Activated naive CD4-positive, alpha-beta T cell treated with anti-CD3 and anti-CD28 coated beads for 36 hours (primary cell): ENCODE measurements around the gene FOXP1. TPM values are rescaled to one million over a fixed set of nuclear protein-coding genes. Genes with fewer than 3 reads are reported as not detected.
"Not testable (repeated sequence)": the region's sequence is repeated elsewhere in the genome, so short reads cannot be mapped to it uniquely, and the experiment has no call there.

Source experiments
- CTCF ChIA-PET: fragments of 350-600 bp; sonication (Branson Sonifier 250); formaldehyde crosslinking; loops from one replicate; lab custom pipeline; 2021; ENCODE audit warnings: antibody characterized with exemption; lab: Charles Lee
- DNase-seq: peaks from one replicate; pipeline ENCODE4 v3.0.0-alpha.2; 2020
- H3K27ac Mint-ChIP-seq: one replicate; pipeline ENCODE4 v1.8.0; 2021; ENCODE audit warnings: mild to moderate bottlenecking, mixed read lengths
- H3K27me3 Mint-ChIP-seq: one replicate; pipeline ENCODE4 v1.8.0; 2021; ENCODE audit warnings: low read depth, mixed read lengths
- H3K36me3 Mint-ChIP-seq: one replicate; pipeline ENCODE4 v1.8.0; 2021; ENCODE audit warnings: low read depth, mixed read lengths
- H3K4me1 Mint-ChIP-seq: one replicate; pipeline ENCODE4 v1.8.0; 2021; ENCODE audit warnings: low read depth, mixed read lengths
- H3K4me3 Mint-ChIP-seq: one replicate; pipeline ENCODE4 v1.8.0; 2021; ENCODE audit warnings: mild to moderate bottlenecking, moderate library complexity, mixed read lengths
- H3K9me3 Mint-ChIP-seq: one replicate; pipeline ENCODE4 v1.8.0; 2021; ENCODE audit warnings: mixed read lengths
- intact Hi-C: fragments of 100-400 bp; cut with micrococcal nuclease; formaldehyde crosslinking; loops from one replicate; pipeline ENCODE4 v1.15.1; 2023
- total RNA-seq, 2 experiments: library from RNA; stranded (reverse); gene quantifications; one replicate each; pipeline ENCODE4 v1.2.3, GENCODE V29; 2021

The FOXP1 gene
- total RNA-seq, 2 experiments from 2014 or later, result 95.2 to 97.4 TPM

DNA sequence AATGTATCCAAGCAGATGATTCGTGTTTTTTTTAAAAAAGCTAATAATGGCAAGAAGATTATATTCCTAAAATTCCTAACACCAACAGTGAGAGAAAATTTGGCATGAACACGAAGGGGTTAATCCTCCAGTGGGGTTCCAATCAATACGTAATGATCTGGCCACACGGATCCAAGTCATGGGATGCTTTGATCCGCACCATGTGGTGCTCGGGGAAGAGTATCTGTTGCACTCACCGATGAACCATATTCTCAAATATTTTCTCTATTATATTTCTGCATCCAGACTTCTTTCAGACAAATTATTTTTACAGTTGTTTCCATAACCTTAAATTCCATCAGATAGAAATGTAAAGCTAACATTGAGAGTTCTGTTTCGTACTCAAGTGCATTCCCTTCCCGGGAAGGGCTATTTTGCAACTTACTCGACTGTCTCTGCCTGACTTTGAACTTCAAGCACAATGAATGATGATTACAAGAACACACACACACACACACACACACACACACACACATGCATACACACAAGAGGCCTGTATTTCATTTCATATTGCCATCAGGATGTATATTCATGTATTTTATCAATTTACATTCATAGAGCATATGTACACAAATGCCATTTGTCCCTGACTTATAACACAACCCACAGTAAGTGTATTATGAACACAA is 567.2 kb downstream of the FOXP1 start:
- H3K27ac Mint-ChIP-seq, result peak overlapping the region; percentile 41
- DNase-seq, result no peak
- peaks cover 15% of the 10 kb centered on the region for H3K9me3 Mint-ChIP-seq
- H3K27me3 Mint-ChIP-seq, result no peaks in the 10 kb centered on the region
- peaks cover 63% of the 10 kb centered on the region for H3K4me1 Mint-ChIP-seq
- H3K4me3 Mint-ChIP-seq, result no peak overlapping the region
- intact Hi-C loops, result no loop called here
- peaks cover 47% of the 10 kb centered on the region for H3K36me3 Mint-ChIP-seq
- CTCF ChIA-PET, result no interaction called here

DNA sequence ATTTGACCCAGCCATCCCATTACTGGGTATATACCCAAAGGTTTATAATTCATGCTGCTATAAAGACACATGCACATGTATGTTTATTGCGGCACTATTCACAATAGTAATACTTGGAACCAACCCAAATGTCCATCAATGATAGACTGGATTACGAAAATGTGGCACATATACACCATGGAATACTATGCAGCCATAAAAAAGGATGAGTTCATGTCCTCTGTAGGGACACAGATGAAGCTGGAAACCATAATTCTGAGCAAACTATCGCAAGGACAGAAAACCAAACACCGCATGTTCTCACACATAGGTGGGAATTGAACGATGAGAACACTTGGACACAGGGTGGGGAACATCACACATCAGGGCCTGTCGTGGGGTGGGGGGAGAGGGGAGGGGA is 568.9 kb downstream of the FOXP1 start:
- H3K27ac Mint-ChIP-seq, H3K27me3 Mint-ChIP-seq, H3K4me3 Mint-ChIP-seq, DNase-seq, CTCF ChIA-PET: not testable (repeated sequence)
- peaks cover 15% of the 10 kb centered on the region for H3K9me3 Mint-ChIP-seq
- peaks cover 66% of the 10 kb centered on the region for H3K4me1 Mint-ChIP-seq
- intact Hi-C loops, result loop anchor here (1.0 to 5.0 kb wide), 2 partner anchors 9 to 368 kb away; no protein-coding TSS in a partner anchor
- H3K36me3 Mint-ChIP-seq, result peaks cover 40% of the 10 kb centered on the region

DNA sequence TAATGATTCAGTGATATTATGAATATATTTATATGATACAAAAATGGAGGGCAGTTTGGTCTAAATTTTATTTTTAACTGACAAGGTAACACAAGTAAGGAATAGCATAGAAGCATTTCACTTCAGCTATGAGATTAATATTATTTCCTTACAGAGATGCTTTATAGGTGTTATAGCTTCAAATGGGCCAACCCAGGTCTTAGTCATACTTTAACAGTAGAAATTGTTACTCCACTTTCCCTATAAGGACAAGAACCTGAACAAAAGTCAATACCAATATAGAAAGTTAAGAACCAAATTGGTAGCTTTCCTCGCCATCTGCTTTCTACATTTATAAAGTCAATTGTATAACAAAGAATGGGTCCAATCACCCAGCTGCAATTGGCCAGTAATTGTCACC is 570.6 kb downstream of the FOXP1 start:
- DNase-seq, result no peak
- Mint-ChIP-seq H3K4me3 (no peak overlapping the region), H3K27me3 (no peaks in the 10 kb centered on the region), H3K9me3 (peaks cover 15% of the 10 kb centered on the region), H3K27ac (peak overlapping the region; percentile 61), H3K4me1 (peaks cover 69% of the 10 kb centered on the region), H3K36me3 (peaks cover 40% of the 10 kb centered on the region)
- intact Hi-C loops, result loop anchor here (5.0 kb wide), 1 partner anchor 369 kb away; no protein-coding TSS in a partner anchor
- CTCF ChIA-PET, result interaction anchor here (0.6 kb wide), 1 partner anchor 224 kb away, joined by 8 read pairs; no protein-coding TSS in a partner anchor

DNA sequence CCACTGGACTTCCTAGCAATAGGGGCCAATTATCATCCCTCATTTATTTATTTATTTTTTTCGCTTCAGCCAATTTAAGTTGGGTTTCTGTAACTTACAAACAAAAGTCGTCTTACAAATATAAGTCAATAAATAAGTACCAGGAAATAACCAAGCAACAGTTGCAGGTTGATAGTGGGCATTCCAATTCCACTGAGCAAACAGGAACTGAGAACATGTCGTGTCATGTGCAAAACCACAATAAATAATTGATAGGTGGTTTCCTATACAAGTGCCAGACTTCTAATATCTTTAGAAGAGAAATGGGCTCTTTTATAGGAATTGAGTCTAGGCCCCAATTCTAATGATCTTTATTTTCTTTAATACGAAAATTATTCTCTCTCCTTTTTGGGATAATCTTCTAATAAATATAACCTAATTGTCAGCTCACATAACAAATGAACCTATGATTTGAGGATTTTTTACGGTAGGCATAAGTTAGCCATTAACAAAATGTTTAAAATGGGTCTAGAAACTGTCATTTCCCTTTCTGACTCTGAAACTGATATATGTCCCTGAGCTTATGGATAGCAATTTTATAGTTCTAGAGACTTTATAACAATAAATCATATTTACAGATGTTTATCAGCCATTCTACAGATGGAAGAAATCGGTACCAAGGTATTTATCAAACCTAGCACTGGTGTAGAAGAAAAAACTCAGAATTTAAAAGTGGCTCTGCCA is 571.8 kb downstream of the FOXP1 start:
- H3K27me3 Mint-ChIP-seq, result no peaks in the 10 kb centered on the region
- H3K9me3 Mint-ChIP-seq, result peaks cover 15% of the 10 kb centered on the region
- peaks cover 74% of the 10 kb centered on the region for H3K4me1 Mint-ChIP-seq
- intact Hi-C loops, result loop anchor here (1.0 to 5.0 kb wide), 9 partner anchors 29 to 479 kb away; no protein-coding TSS in a partner anchor
- H3K27ac Mint-ChIP-seq, result peak overlapping the region; percentile 93
- peaks cover 42% of the 10 kb centered on the region for H3K36me3 Mint-ChIP-seq
- H3K4me3 Mint-ChIP-seq, result peak overlapping the region; percentile 37
- no peak for DNase-seq
- CTCF ChIA-PET, result interaction anchor here (0.8 kb wide), 1 partner anchor 218 kb away, joined by 3 read pairs; no protein-coding TSS in a partner anchor

DNA sequence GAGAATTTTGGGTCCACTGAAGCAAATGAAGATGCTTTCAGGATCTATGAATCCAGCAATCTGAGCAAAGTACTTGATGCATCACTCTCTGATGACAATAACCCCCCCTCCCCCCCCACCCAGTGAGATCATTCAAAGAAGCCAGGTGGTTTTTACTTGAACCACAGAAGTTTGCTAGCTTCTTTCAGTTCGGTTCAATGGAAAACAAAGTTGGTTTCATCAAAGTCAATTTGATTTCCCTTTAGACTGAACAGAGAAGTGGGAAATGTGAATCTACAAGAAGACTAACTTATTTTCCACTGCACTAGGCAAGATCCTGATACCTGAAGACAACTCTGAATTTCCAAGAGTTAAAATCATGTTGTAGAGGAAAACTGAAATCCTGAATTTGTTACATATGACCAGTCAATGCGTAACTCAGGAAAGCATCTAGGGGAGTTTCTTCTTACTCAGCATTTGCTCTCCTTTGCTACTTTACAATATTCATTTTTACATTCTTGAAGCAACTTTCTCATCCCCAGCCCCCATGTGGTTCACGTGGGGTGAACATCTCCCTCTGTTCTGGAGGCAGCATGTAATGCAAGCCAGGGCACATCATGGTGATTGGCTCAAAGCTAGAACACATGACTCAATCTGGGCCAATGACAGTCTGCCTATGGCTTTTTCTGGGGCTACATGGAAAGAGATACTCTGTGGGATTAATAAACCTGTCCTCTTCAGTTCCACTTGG is 572.6 kb downstream of the FOXP1 start:
- H3K27ac Mint-ChIP-seq, result peak overlapping the region; percentile 93
- H3K9me3 Mint-ChIP-seq, result peaks cover 15% of the 10 kb centered on the region
- intact Hi-C loops, result loop anchor here (1.0 to 5.0 kb wide), 14 partner anchors 21 to 573 kb away; no protein-coding TSS in a partner anchor
- H3K36me3 Mint-ChIP-seq, result peaks cover 34% of the 10 kb centered on the region
- peaks cover 75% of the 10 kb centered on the region for H3K4me1 Mint-ChIP-seq
- CTCF ChIA-PET, result interaction anchor here (0.8 to 1.0 kb wide), 2 partner anchors 77 to 219 kb away, joined by 3 read pairs; no protein-coding TSS in a partner anchor
- H3K4me3 Mint-ChIP-seq, result peak overlapping the region; percentile 37
- no peaks in the 10 kb centered on the region for H3K27me3 Mint-ChIP-seq
- peak; percentile 89 for DNase-seq

DNA sequence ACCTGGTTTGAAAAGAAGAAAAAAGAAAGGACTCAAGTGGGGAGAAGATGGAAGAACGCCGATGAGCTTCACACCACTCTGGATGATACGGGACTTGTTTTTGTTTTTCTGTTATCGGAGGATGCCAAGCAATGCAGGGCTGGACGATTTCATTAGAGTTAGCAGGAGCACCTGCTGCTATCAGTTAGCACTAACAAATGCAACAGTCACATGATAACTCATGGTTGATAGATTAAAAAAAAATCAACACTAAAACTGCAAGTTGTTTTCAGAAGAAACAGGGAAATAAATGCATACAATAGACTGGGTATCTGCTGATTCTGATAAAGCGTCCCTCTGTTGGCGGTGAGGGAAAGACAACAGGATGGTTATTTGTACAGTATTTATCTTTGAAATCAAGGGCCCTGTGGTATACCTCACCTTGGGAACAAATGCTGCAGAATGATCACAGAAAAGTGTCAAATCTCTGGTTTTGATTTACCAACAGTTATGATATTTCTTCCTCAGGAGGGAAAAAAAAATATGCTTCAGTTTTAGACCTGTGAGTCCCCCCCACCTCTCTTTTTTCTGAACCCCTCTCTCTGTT is 575.1 kb downstream of the FOXP1 start:
- intact Hi-C loops, result loop anchor here (5.0 kb wide), 3 partner anchors 456 to 644 kb away; no protein-coding TSS in a partner anchor
- no peak for DNase-seq
- H3K36me3 Mint-ChIP-seq, result peaks cover 12% of the 10 kb centered on the region
- H3K27ac Mint-ChIP-seq, result peak overlapping the region; percentile 71
- CTCF ChIA-PET, result interaction anchor here (0.5 to 1.2 kb wide), 4 partner anchors 51 to 578 kb away, joined by 3 to 5 read pairs (median 4); no protein-coding TSS in a partner anchor
- no peaks in the 10 kb centered on the region for H3K27me3 Mint-ChIP-seq
- H3K4me1 Mint-ChIP-seq, result peaks cover 73% of the 10 kb centered on the region
- no peak overlapping the region for H3K4me3 Mint-ChIP-seq
- H3K9me3 Mint-ChIP-seq, result peaks cover 2% of the 10 kb centered on the region

DNA sequence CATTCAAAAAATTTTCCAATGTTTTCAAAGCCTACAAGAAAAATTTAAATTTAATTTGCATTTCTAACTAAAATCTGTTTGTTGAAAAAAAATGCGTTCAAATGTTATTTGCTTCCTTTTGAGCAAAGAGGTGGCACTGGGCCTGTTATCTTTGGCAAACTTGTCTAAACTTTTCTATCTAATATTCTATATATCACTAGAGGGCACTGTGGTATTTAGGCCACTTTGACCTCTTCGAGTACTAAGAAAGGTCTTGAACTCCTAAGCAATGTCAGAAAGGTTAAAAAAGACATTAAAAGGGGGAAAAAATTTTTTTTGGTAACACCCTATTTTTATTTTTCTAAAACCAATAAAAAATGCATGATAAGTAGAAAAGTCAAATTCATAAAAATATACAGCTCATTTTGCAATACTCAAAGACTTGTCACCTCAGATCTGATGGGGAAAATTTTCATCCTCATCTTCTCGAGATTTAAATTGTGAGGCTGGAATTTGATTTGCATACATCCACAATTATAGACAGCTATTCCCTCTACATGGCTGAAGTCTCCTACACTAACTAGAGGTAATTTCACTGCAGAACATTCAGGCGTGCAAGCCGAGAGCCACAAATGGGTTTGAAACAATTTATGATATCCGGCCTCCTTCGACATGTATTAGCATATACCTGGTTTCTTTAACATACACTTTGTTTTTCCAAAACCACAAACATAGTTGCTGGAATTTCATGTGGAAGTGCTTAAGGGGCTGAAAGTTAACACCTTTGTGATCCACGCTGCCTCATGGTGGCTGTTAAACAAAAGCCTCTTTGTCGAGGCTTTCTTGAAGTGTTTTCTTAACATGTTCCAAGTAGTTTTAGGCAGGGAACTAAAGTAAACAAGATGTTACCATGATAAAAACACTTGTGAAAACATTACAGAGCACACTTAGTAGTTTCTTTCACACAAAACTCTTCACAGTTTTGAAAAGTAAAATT is 576.4 kb downstream of the FOXP1 start:
- H3K4me1 Mint-ChIP-seq, result peaks cover 77% of the 10 kb centered on the region
- no peak overlapping the region for H3K4me3 Mint-ChIP-seq
- H3K27me3 Mint-ChIP-seq, result no peaks in the 10 kb centered on the region
- intact Hi-C loops, result loop anchor here (1.0 to 5.0 kb wide), 6 partner anchors 63 to 645 kb away; no protein-coding TSS in a partner anchor
- no peak for DNase-seq
- H3K9me3 Mint-ChIP-seq, result no peaks in the 10 kb centered on the region
- H3K36me3 Mint-ChIP-seq, result peaks cover 7% of the 10 kb centered on the region
- CTCF ChIA-PET, result interaction anchor here (0.6 to 1.8 kb wide), 15 partner anchors 10 to 661 kb away, joined by 3 to 14 read pairs (median 4); no protein-coding TSS in a partner anchor
- peak overlapping the region; percentile 71 for H3K27ac Mint-ChIP-seq

DNA sequence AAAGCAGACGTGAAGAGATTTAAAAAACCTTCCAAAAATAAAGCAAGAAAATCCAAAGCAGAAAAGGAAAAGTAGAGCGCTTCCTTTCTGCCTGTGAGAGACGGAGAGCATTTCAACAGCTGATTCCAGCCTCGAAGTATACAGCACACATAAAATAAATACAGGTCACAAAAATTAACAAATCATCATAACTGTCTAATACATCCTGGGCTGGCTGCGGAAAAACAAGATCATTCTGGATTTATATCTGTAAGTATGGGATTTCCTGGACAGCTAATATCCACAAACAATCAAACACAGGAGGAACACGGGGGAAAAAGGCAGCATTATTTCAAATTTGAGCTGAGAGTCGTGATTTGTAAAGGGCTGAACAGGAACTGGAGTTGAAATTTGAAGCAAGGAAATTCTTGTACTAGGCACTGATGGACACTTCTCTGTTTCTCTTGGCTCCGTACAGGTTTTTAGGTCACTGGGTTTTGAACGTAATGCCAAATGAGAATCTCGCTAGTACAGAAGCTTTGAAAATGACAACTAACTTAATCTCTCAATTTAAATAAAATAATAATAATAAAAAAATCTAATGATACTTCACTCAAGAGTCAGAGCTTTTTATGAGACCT is 577.7 kb downstream of the FOXP1 start:
- intact Hi-C loops, result loop anchor here (2.0 to 5.0 kb wide), 4 partner anchors 289 to 646 kb away; no protein-coding TSS in a partner anchor
- H3K4me1 Mint-ChIP-seq, result peaks cover 77% of the 10 kb centered on the region
- no peaks in the 10 kb centered on the region for H3K9me3 Mint-ChIP-seq
- no peak overlapping the region for H3K4me3 Mint-ChIP-seq
- CTCF ChIA-PET, result interaction anchor here (0.6 to 1.8 kb wide), 16 partner anchors 8 to 533 kb away, joined by 3 to 14 read pairs (median 4); no protein-coding TSS in a partner anchor
- DNase-seq, result no peak
- peak overlapping the region; percentile 56 for H3K27ac Mint-ChIP-seq
- H3K36me3 Mint-ChIP-seq, result peaks cover 3% of the 10 kb centered on the region
- H3K27me3 Mint-ChIP-seq, result no peaks in the 10 kb centered on the region

DNA sequence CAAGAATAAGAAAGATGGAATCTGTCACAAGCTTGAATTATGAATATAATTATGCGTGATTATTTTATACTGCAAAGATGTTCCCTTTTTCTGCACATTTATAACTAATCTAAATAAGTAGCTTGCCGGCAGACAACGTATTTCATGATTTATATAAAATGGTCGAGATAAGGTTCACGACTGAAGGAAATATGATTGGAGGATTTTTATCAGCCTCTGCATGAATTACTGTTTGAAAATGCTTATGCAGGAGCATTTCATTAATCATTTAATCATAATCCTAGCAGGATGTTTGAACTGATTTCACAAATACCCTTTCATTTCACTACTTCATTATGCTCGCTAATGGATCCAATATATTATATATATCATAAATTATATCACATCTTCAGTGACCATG is 580.0 kb downstream of the FOXP1 start:
- Mint-ChIP-seq H3K27ac (no peak overlapping the region), H3K27me3 (no peaks in the 10 kb centered on the region), H3K4me3 (no peak overlapping the region), H3K9me3 (no peaks in the 10 kb centered on the region), H3K4me1 (peaks cover 67% of the 10 kb centered on the region), H3K36me3 (peaks cover 11% of the 10 kb centered on the region)
- no peak for DNase-seq
- CTCF ChIA-PET, result interaction anchor here (1.0 to 1.9 kb wide), 5 partner anchors 20 to 582 kb away, joined by 3 to 5 read pairs (median 3); no protein-coding TSS in a partner anchor
- intact Hi-C loops, result no loop called here

DNA sequence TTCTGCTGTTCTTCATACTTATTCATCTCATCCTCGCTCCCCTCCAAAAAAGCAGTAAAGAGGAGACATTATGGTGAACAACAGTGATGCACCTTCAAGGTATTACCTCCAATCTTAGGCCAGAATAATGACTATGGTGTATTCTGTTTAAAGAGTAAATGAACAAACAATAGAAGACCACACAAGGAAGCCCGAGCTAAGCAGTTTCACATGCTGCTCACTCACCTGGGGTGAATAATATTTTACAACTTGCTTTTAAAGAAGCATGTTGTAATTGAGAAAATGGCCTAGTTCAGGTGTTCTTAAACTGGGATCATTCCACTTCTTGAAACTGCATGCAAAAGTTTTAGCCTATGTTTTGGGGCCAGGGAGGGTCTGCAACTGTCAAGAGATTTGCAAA is 581.2 kb downstream of the FOXP1 start:
- intact Hi-C loops, result no loop called here
- Mint-ChIP-seq H3K27me3 (no peaks in the 10 kb centered on the region), H3K9me3 (no peaks in the 10 kb centered on the region), H3K27ac (no peak overlapping the region), H3K4me1 (peaks cover 58% of the 10 kb centered on the region), H3K4me3 (no peak overlapping the region), H3K36me3 (peaks cover 11% of the 10 kb centered on the region)
- DNase-seq, result no peak
- CTCF ChIA-PET, result interaction anchor here (1.0 to 1.1 kb wide), 2 partner anchors 21 to 584 kb away, joined by 3 read pairs; no protein-coding TSS in a partner anchor
